GM13976 (cell line): Measurements from ENCODE around the gene CAPN10.

Experiments used
- DNase-seq: peaks from one replicate; pipeline ENCODE4 v3.0.0; 2012; ENCODE audit warnings: low spot score
- in situ Hi-C: fragments of 300-500 bp; cut with MboI; formaldehyde crosslinking; loops from one replicate; pipeline ENCODE4 v1.12.0; 2022; ENCODE audit warnings: low sequenced_read_pairs, mixed read lengths, inconsistent platforms; ENCODE audit not compliant: unreplicated experiment
- TF ChIP-seq, protein P1 (sequence below): IDR thresholded peaks from 2 replicates; pipeline ENCODE4 v1.5.1; 2012; ENCODE audit warnings: borderline replicate concordance, mild to moderate bottlenecking; ENCODE audit not compliant: insufficient read depth; ENCODE audit errors: extremely low read depth, missing control alignments, control extremely low read depth

The CAPN10 gene

DNA sequence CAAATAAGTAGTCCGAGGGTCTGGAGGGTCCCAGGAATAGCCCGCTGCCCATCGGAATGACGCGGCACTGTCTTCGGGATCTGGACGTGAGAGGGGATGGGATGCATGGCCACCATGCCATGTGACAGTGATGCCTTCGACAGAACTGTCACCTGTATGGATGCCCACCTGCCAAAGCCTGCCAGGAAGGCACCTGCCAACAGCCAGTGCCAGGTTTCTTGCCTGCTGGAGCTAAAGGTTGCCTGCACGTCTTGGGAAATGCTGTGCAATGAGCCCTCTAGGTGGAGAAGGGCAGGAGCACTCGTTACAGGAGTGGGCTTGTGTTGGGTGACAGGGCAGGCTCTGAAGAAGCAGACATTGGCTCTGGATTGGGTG is 59.3 kb downstream of the CAPN10 start:
- in situ Hi-C loops: no loop called here
- no peak for DNase-seq
- TF ChIP-seq, protein P1, sequence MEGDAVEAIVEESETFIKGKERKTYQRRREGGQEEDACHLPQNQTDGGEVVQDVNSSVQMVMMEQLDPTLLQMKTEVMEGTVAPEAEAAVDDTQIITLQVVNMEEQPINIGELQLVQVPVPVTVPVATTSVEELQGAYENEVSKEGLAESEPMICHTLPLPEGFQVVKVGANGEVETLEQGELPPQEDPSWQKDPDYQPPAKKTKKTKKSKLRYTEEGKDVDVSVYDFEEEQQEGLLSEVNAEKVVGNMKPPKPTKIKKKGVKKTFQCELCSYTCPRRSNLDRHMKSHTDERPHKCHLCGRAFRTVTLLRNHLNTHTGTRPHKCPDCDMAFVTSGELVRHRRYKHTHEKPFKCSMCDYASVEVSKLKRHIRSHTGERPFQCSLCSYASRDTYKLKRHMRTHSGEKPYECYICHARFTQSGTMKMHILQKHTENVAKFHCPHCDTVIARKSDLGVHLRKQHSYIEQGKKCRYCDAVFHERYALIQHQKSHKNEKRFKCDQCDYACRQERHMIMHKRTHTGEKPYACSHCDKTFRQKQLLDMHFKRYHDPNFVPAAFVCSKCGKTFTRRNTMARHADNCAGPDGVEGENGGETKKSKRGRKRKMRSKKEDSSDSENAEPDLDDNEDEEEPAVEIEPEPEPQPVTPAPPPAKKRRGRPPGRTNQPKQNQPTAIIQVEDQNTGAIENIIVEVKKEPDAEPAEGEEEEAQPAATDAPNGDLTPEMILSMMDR: no peak

DNA sequence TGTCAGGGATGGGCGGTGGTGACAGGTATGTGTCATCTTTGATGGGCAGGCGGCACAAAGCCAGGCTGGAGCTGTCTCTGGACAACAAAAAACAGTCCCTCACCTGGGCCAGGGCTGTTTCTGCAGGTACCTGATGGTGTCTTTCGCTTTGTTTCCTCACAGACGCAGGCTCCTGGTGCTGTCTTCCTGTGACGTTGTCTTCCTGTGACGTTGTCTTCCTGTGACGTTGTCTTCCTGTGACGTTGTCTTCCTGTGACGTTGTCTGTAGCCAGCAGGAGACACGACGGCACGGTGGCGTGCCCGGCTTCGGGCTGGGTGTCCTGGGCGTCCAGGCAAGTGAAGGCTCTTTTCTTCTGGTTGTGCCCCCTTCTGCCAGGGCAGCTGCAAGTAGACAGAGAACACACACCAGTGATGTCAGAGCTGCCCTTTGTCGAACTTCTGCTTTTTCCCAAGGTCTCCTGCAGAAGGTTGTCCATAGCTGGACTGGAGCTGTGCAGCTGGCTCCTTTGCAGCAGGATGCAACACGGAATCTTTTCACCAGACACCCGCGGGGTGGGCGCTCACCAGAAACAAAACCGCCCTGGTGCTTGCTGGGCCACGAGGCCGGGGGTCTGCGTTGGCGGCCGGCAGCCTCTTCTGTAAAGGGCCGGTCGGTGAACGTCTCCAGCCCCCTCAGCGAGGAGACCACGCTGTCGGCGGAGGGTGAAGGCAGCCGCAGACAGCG is 59.8 kb downstream of the CAPN10 start:
- in situ Hi-C loops: no loop called here
- TF ChIP-seq, protein P1: no peak
- peak; percentile 37 for DNase-seq

DNA sequence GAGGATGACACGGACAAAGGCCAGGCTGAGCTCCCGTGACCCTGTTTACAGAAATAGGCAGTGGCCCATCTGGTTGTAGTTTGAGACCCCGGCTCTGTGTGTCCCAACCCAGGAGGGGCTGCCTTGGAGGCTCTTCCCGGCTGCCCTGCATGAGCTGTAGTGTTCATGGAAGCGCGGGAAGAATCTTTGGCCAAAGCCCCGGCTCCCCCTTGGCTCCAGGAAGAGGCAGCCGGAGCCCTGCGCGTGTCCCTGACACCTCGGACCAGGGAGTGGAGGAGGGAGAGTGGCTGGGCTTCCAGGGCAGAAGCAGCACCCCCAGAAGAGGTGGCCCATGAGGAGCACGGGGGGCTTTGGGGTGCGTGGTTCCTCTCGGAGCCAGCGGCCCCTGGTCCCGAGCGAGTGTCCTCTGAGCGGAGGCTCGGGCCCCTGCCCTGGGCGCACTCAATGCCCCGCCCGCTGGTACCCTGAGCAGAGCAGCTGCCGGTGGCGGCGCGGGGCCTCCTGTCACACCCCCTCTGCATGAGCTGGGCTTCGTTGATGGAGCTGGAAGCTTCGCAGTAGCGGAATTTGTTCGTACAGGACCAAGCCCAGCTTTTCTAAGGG is 60.5 kb downstream of the CAPN10 start:
- in situ Hi-C loops: no loop called here
- TF ChIP-seq, protein P1: no peak
- no peak for DNase-seq

DNA sequence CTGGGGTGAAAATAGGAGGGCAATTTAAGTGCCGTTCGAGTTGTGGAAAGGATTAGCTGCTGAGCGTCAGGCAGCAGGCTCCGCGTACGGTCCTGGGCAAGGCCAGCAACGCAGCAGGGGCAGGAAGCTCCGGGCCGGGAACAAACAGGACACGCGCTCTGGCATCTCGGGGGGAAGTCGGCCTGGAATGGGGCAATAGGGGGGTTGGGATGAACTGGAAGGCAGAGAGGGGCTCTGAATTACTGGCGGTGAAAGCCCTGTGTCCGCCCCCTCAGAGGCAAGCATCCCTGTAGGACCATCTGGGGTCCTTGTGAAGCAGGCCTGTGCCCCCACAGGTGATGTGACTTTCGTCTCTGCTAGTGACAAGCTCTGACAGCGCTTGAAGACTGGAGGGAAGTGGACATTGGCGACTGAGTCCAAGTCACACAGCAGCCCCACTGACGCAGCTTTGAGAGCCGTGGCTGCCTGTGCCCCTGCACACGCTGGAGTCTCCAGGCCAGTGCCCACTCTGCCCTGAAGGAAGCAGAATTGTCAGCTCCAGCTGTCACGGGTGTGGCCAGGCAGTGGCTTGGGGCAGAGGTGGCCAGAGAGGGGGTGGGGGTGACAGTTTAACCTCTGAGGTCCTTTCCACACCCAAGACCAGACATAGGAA is 61.1 kb downstream of the CAPN10 start:
- TF ChIP-seq, protein P1: no peak
- in situ Hi-C loops: no loop called here
- DNase-seq: no peak

DNA sequence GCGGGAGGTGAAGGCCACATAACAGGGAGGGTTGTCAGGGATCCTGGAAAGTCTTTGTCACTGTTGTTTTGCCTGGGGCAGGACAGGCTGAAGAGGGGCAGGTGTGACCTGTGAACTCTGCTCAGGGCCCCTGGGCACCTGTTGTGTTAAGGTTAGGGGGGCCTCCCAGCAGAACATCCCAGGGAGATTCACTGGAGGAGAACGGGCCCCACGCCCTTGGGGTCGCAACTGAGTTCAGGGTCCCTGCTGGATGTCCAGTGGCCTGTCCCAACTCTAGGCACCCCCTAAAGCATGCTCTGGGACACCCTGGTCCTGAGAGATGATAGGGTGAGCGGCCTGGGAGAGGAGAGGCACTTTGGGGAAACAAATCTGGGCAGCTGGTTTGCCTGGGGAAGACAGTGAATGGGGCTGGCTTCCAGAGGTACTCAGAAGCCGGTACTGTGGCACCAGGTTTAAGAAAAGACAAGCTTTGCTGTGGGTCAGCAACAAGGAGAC is 61.7 kb downstream of the CAPN10 start:
- no peak for DNase-seq
- in situ Hi-C loops: no loop called here
- TF ChIP-seq, protein P1: no peak
